PC-3 (cell line): Measurements from ENCODE around the gene ZBTB40.

ENCODE experiments used
- CTCF ChIP-seq: fragments of 300-600 bp; sonication (generic); conservative IDR thresholded peaks from 2 replicates; pipeline ENCODE4 v1.5.1; 2017; ENCODE audit warnings: antibody characterized with exemption, low read depth, mild to moderate bottlenecking, low read length
- EZH2 ChIP-seq: fragments of 300-600 bp; sonication (generic); IDR thresholded peaks from one replicate; pipeline ENCODE4 v1.6.1; 2017; ENCODE audit warnings: antibody characterized with exemption, mild to moderate bottlenecking, low read length; ENCODE audit not compliant: unreplicated experiment
- EZH2phosphoT487 ChIP-seq: fragments of 300-600 bp; sonication (generic); IDR thresholded peaks from 2 replicates; pipeline ENCODE4 v1.6.1; 2018; ENCODE audit warnings: mild to moderate bottlenecking, antibody characterized with exemption, low read length, borderline replicate concordance

DNA sequence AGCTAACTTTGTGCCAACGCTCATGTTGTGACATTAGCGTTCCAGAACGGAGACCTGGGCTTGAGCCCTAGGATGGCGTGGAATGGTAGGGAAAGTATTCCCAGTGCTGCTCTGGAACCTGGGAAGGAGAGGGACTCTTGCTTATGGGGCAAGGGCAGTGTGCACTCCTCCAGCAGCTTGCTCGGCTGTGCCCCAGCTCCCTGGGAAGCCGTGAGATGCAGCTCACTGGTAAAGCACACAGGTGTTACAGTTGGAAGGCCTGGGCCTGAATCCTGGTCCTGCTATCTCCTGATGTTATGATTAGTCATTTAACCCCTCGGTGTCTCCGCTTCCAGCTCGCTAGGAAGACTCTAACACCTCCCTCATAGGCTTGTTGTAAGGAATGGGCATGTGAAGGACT, 69.2 kb downstream of the ZBTB40 start:
- TF ChIP-seq CTCF (no peak), EZH2 (no peak), EZH2phosphoT487 (no peak)
